Embryonic facial prominence (tissue), 1 donor: ENCODE results near the gene PHIP.

Experiments used
- DNase-seq: peaks from one replicate; pipeline ENCODE4 v3.0.0-alpha.2; 2016; ENCODE audit errors: extremely low spot score

PHIP gene

GRCh38 chr6:79070206-79070825, 7.7 kb downstream of the PHIP start:
- DNase-seq: no peak

- no peak for DNase-seq
Measured at GRCh38 chr6:79066828-79067227, 11.2 kb downstream of the PHIP start.

- no peak for DNase-seq
Measured at GRCh38 chr6:79066330-79066729, 11.7 kb downstream of the PHIP start.

- no peak for DNase-seq
Measured at GRCh38 chr6:79065232-79065631, 12.8 kb downstream of the PHIP start.

- DNase-seq: no peak
Measured at GRCh38 chr6:79064635-79065034, 13.4 kb downstream of the PHIP start.

GRCh38 chr6:79062708-79063107, 15.3 kb downstream of the PHIP start:
- no peak for DNase-seq

GRCh38 chr6:79057746-79058145, 20.3 kb downstream of the PHIP start:
- no peak for DNase-seq

GRCh38 chr6:79056226-79056625, 21.8 kb downstream of the PHIP start:
- DNase-seq: no peak

- DNase-seq: no peak
Measured at GRCh38 chr6:79048611-79049010, 29.4 kb downstream of the PHIP start.

- no peak for DNase-seq
Measured at GRCh38 chr6:79047072-79047471, 31.0 kb downstream of the PHIP start.

GRCh38 chr6:79045966-79046365, 32.1 kb downstream of the PHIP start:
- DNase-seq: no peak

GRCh38 chr6:79042799-79043126, 35.3 kb downstream of the PHIP start:
- no peak for DNase-seq

- DNase-seq: no peak
Measured at GRCh38 chr6:79042088-79042798, 35.8 kb downstream of the PHIP start.

- DNase-seq: no peak
Measured at GRCh38 chr6:79040083-79040482, 38.0 kb downstream of the PHIP start.

- no peak for DNase-seq
Measured at GRCh38 chr6:79038061-79038460, 40.0 kb downstream of the PHIP start.

GRCh38 chr6:79034865-79035264, 43.2 kb downstream of the PHIP start:
- DNase-seq: no peak

- no peak for DNase-seq
Measured at GRCh38 chr6:79033279-79033678, 44.8 kb downstream of the PHIP start.

GRCh38 chr6:79031821-79032590, 46.0 kb downstream of the PHIP start:
- no peak for DNase-seq

GRCh38 chr6:79030511-79030910, 47.5 kb downstream of the PHIP start:
- DNase-seq: no peak

- no peak for DNase-seq
Measured at GRCh38 chr6:79030023-79030422, 48.0 kb downstream of the PHIP start.

GRCh38 chr6:79028641-79029314, 49.3 kb downstream of the PHIP start:
- DNase-seq: no peak

GRCh38 chr6:79011940-79012339, 66.1 kb downstream of the PHIP start:
- DNase-seq: no peak

GRCh38 chr6:79010422-79010821, 67.6 kb downstream of the PHIP start:
- no peak for DNase-seq
